HG03378 (cell line): ENCODE measurements around the gene FAM135A.
"Not testable (repeated sequence)": the region's sequence is repeated elsewhere in the genome, so short reads cannot be mapped to it uniquely, and the experiment has no call there.

Experiments
- ATAC-seq: cut with Tn5 transposase; IDR thresholded peaks from one replicate; pipeline ENCODE4 v1.9.1; 2021; ENCODE audit warnings: mild to moderate bottlenecking, moderate library complexity; ENCODE audit not compliant: unreplicated experiment

Gene FAM135A

GRCh38 chr6:70531133-70531532 is 117.8 kb downstream of the FAM135A start:
- ATAC-seq, result no peak

- no peak for ATAC-seq
These were observed 124.0 kb downstream of the FAM135A start for GRCh38 chr6:70537266-70537665.

- peak; percentile 84 for ATAC-seq
These were observed 125.1 kb downstream of the FAM135A start for GRCh38 chr6:70538376-70538775.

GRCh38 chr6:70547313-70547712 is 134.0 kb downstream of the FAM135A start:
- no peak for ATAC-seq

GRCh38 chr6:70547905-70548304 is 134.6 kb downstream of the FAM135A start:
- ATAC-seq, result no peak

GRCh38 chr6:70549327-70549726 is 136.0 kb downstream of the FAM135A start:
- no peak for ATAC-seq

GRCh38 chr6:70551566-70551965 is 138.3 kb downstream of the FAM135A start:
- no peak for ATAC-seq

GRCh38 chr6:70552286-70552940 is 139.1 kb downstream of the FAM135A start:
- not testable (repeated sequence) for ATAC-seq

GRCh38 chr6:70552974-70553373 is 139.7 kb downstream of the FAM135A start:
- ATAC-seq, result no peak

- peak; percentile 44 for ATAC-seq
These were observed 144.7 kb downstream of the FAM135A start for GRCh38 chr6:70557998-70558397.

GRCh38 chr6:70562401-70562800 is 149.1 kb downstream of the FAM135A start:
- ATAC-seq, result not testable (repeated sequence)

- ATAC-seq, result no peak
These were observed 150.2 kb downstream of the FAM135A start for GRCh38 chr6:70563530-70563929.

- ATAC-seq, result peak; percentile 98
These were observed 153.6 kb downstream of the FAM135A start, which contains the start of gene SDHAF4 for GRCh38 chr6:70566751-70567382. Gene SDHAF4, plus strand, starts transcription at chr6:70566930. Its CDS starts 11 bp downstream, at chr6:70566941.

GRCh38 chr6:70574643-70575042 is 161.3 kb downstream of the FAM135A start:
- ATAC-seq, result no peak

- ATAC-seq, result no peak
These were observed 162.7 kb downstream of the FAM135A start for GRCh38 chr6:70575899-70576495.

GRCh38 chr6:70586114-70586513 is 172.8 kb downstream of the FAM135A start:
- ATAC-seq, result peak; percentile 80

GRCh38 chr6:70590400-70590799 is 177.1 kb downstream of the FAM135A start:
- ATAC-seq, result no peak

- no peak for ATAC-seq
These were observed 179.2 kb downstream of the FAM135A start for GRCh38 chr6:70592391-70593117.

- ATAC-seq, result no peak
These were observed 179.8 kb downstream of the FAM135A start for GRCh38 chr6:70593118-70593486.

GRCh38 chr6:70599187-70599586 is 185.9 kb downstream of the FAM135A start:
- ATAC-seq, result no peak

- ATAC-seq, result no peak
These were observed 187.7 kb downstream of the FAM135A start for GRCh38 chr6:70601014-70601413.

- ATAC-seq, result no peak
These were observed 190.9 kb downstream of the FAM135A start for GRCh38 chr6:70604254-70604653.
